Measurements from ENCODE around the gene OR52R1.

OR52R1 gene

GRCh38 chr11:4804280-4804679, at the start of gene OR52R1:
Gene OR52R1, minus strand, starts transcription at chr11:4804380. Its CDS starts 0 bp downstream, at chr11:4804380.
- TF ChIP-seq CTCF (IDR thresholded peaks at IDR 0.05; ENCODE audit: borderline replicate concordance, insufficient read depth, low read depth, low read length) = no peak
- H3K4me3 ChIP-seq (ENCODE audit: low read depth, low read length) = no peak within 1 kb of the TSS

- TF ChIP-seq CTCF (IDR thresholded peaks at IDR 0.05; ENCODE audit: borderline replicate concordance, insufficient read depth, low read depth, low read length) = no peak
- no peak overlapping the region for H3K4me3 ChIP-seq (ENCODE audit: low read depth, low read length)
Measured at GRCh38 chr11:4851033-4851432, 46.9 kb upstream of the OR52R1 start.

GRCh38 chr11:4848908-4849532, 44.8 kb upstream of the OR52R1 start, which contains the start of gene OR51S1:
Gene OR51S1, minus strand, starts transcription at chr11:4849208. Its CDS starts 0 bp downstream, at chr11:4849208.
- TF ChIP-seq CTCF (IDR thresholded peaks at IDR 0.05; ENCODE audit: borderline replicate concordance, insufficient read depth, low read depth, low read length) = no peak
- H3K4me3 ChIP-seq (ENCODE audit: low read depth, low read length) = no peak within 1 kb of the TSS

GRCh38 chr11:4839851-4840549, 35.8 kb upstream of the OR52R1 start:
- TF ChIP-seq CTCF (IDR thresholded peaks at IDR 0.05; ENCODE audit: borderline replicate concordance, insufficient read depth, low read depth, low read length) = no peak
- no peak overlapping the region for H3K4me3 ChIP-seq (ENCODE audit: low read depth, low read length)

- TF ChIP-seq CTCF (IDR thresholded peaks at IDR 0.05; ENCODE audit: borderline replicate concordance, insufficient read depth, low read depth, low read length) = no peak
- no peak overlapping the region for H3K4me3 ChIP-seq (ENCODE audit: low read depth, low read length)
Measured at GRCh38 chr11:4830909-4831308, 26.7 kb upstream of the OR52R1 start.

GRCh38 chr11:4830346-4830745, 26.2 kb upstream of the OR52R1 start:
- H3K4me3 ChIP-seq (ENCODE audit: low read depth, low read length) = no peak overlapping the region
- no peak for TF ChIP-seq CTCF (IDR thresholded peaks at IDR 0.05; ENCODE audit: borderline replicate concordance, insufficient read depth, low read depth, low read length)

GRCh38 chr11:4826425-4826824, 22.2 kb upstream of the OR52R1 start:
- TF ChIP-seq CTCF (IDR thresholded peaks at IDR 0.05; ENCODE audit: borderline replicate concordance, insufficient read depth, low read depth, low read length) = peak; percentile 11; the same call in 1 of the 2 replicates
- no peak overlapping the region for H3K4me3 ChIP-seq (ENCODE audit: low read depth, low read length)

Data from GM12875 (cell line).